ENCODE measurements around the gene CSGALNACT2.
"Not testable (repeated sequence)": the region's sequence is repeated elsewhere in the genome, so short reads cannot be mapped to it uniquely, and the experiment has no call there.

The CSGALNACT2 gene

DNA sequence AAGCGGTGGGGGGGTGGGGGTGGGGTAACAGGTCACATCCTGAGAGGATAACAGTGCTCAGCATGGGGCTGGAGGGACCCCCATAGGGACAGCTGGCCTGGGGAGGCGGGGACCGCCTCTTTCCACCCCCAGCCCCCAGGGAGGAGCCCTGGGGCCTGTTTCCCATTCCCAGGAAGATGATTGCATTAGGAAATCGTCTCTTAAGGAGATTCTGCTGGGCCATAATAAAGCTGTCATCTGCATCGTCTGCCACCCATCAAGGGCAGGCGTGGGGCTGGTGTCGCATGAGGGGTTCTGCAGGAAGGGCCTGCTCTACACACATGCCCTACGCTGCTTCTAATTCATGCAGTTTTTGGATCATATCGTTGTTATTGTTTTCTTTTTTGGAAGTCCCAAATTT is 44.2 kb upstream of the CSGALNACT2 start:
- H3K4me3 ChIP-seq (ENCODE audit: low read length), result no peak overlapping the region
- TF ChIP-seq, protein P1, sequence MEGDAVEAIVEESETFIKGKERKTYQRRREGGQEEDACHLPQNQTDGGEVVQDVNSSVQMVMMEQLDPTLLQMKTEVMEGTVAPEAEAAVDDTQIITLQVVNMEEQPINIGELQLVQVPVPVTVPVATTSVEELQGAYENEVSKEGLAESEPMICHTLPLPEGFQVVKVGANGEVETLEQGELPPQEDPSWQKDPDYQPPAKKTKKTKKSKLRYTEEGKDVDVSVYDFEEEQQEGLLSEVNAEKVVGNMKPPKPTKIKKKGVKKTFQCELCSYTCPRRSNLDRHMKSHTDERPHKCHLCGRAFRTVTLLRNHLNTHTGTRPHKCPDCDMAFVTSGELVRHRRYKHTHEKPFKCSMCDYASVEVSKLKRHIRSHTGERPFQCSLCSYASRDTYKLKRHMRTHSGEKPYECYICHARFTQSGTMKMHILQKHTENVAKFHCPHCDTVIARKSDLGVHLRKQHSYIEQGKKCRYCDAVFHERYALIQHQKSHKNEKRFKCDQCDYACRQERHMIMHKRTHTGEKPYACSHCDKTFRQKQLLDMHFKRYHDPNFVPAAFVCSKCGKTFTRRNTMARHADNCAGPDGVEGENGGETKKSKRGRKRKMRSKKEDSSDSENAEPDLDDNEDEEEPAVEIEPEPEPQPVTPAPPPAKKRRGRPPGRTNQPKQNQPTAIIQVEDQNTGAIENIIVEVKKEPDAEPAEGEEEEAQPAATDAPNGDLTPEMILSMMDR (conservative IDR thresholded peaks at IDR 0.05; ENCODE audit: low read depth, low read length), result no peak
- no peak for DNase-seq (ENCODE audit: low read depth)

DNA sequence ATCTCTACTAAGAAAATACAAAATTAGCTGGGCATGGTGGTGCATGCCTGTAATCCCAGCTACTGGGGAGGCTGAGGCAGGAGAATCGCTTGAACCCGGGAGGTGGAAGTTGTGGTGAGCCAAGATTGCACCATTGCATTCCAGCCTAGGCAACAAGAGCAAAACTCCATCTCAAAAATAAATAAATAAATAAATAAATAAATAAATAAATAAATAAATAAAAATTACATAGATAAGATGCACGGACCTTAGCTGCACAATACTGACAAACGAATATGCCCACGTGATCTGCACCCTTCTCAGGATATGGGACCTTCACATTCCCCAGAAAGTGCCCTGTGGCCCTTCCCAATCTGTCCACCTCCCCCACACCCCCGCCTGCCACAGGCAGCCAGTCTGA is 38.9 kb upstream of the CSGALNACT2 start:
- DNase-seq (ENCODE audit: low read depth); H3K4me3 ChIP-seq (ENCODE audit: low read length): not testable (repeated sequence)

DNA sequence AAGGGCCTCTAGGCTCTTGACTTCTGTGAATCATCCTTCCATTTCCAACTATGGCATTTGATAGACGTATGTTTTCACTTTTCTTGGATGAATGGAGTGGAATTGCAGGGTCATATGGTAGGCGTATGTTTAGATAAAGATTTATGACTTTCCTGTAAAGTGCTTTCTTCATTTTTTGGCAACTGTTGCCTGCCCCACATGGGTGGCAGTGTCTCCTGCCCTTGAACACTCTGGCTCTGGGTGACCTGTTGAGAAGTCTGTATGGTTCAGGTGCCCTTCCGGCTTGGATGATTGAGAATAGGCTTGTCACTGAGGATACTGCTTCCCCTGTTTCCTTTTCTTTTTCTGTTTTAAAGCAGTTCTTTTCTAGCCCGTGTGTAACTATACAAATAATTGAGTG is 38.3 kb upstream of the CSGALNACT2 start:
- no peak overlapping the region for H3K4me3 ChIP-seq (ENCODE audit: low read length)
- DNase-seq (ENCODE audit: low read depth), result no peak
- TF ChIP-seq, protein P1 (conservative IDR thresholded peaks at IDR 0.05; ENCODE audit: low read depth, low read length), result no peak

DNA sequence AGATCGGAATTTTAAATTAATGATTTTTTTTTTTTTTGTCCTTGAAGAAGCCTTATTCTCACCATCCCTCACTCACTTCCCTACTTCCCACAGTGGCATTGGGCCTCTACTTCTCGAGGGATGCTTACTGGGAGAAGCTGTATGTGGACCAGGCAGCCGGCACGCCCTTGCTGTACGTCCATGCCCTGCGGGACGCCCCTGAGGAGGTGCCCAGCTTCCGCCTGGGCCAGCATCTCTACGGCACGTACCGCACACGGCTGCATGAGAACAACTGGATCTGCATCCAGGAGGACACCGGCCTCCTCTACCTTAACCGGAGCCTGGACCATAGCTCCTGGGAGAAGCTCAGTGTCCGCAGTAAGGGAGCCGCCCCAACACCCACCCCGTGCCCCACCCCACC is 37.9 kb upstream of the CSGALNACT2 start:
- no peak for DNase-seq (ENCODE audit: low read depth)
- no peak overlapping the region for H3K4me3 ChIP-seq (ENCODE audit: low read length)
- TF ChIP-seq, protein P1 (conservative IDR thresholded peaks at IDR 0.05; ENCODE audit: low read depth, low read length), result no peak

DNA sequence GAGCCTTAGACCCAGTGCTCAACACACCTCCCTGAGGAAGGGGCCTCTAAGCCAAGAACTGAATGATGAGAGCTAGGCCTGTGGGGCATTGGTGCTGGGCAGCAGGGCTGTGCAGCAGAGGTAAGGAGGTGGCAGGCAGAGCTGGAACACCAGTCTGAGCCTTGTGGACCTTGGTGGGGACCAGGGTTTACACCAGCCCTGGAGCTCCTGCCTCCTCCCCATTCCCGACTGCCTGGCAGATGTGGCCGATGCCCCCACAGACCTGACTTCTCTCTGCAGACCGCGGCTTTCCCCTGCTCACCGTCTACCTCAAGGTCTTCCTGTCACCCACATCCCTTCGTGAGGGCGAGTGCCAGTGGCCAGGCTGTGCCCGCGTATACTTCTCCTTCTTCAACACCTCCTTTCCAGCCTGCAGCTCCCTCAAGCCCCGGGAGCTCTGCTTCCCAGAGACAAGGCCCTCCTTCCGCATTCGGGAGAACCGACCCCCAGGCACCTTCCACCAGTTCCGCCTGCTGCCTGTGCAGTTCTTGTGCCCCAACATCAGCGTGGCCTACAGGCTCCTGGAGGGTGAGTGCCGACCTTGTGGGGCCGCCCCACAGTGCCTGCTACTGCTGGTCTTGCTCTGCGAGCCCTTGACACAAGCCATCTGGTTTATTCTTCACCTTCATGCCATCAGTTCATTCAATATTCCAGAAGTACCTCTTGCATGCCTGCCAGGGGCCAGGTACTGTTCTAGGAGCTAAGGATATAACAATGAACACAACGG is 36.0 kb upstream of the CSGALNACT2 start:
- no peak for DNase-seq (ENCODE audit: low read depth)
- no peak overlapping the region for H3K4me3 ChIP-seq (ENCODE audit: low read length)
- TF ChIP-seq, protein P1 (conservative IDR thresholded peaks at IDR 0.05; ENCODE audit: low read depth, low read length), result no peak

DNA sequence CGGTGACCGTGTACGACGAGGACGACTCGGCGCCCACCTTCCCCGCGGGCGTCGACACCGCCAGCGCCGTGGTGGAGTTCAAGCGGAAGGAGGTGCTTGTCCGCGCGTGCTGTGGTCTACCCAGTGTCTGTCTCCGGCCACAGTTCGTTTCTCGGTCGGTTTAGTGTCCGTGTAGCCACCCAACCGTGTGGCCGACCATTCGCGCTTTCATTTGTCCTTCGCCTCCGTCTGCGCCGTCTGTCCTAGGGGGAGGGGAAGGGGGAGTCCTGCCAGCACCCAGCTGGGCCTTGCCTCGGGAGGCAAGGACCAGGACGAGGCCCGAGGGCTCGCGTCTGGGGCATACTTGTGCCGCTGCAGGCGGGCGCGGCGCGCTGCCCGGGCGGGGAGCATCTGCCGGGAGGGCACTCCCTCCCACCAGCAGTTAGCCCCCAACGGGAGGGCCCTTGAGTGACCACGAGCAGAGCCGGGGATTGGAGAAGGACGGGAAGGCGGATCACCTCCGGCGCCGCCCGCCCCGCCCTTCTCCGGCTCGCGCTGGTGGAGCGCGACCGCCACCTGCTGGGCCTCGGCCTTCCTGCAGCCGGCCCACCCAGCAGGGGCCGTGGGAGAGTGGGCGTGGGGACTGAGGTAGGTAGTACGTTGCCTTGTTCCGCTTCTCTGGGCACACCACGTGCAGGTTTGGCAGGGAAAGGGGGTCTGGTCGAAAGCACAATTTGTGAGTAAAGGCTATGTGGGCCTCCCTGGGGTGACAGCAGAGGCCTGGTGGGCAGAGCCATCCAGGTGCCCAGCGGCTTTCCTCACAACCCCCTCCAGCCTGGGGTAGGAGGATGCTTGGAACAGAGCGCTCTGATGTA is 32.9 kb upstream of the CSGALNACT2 start:
- peak overlapping the region; percentile 42 for H3K4me3 ChIP-seq (ENCODE audit: low read length)
- DNase-seq (ENCODE audit: low read depth), result no peak
- TF ChIP-seq, protein P1 (conservative IDR thresholded peaks at IDR 0.05; ENCODE audit: low read depth, low read length), result peak; percentile 89

DNA sequence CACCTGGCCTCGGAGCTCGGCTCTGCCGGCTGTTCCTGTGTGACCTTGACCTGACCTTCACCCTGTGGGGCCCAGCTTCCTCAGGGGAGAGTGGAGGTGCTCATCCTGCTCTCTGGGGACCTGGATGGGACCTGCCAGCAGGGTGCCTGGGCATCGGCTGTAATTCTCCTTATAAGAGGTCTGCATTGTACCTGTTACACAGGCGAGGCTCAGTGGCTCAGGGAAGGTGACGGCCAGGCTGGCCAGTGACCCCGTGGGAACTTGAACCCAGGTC is 32.4 kb upstream of the CSGALNACT2 start:
- no peak for DNase-seq (ENCODE audit: low read depth)
- TF ChIP-seq, protein P1 (conservative IDR thresholded peaks at IDR 0.05; ENCODE audit: low read depth, low read length), result no peak
- H3K4me3 ChIP-seq (ENCODE audit: low read length), result no peak overlapping the region

All from retinal pigment epithelial cell (primary cell).